ENCODE data around the gene REV1. TPM values are rescaled to one million over a fixed set of nuclear protein-coding genes. Genes with fewer than 3 reads are reported as not detected.
A peak's percentile ranks its signal among the peaks of the same experiment; 100 is the strongest.
"Not testable (repeated sequence)": the region's sequence is repeated elsewhere in the genome, so short reads cannot be mapped to it uniquely, and the experiment has no call there.

The REV1 gene
- total RNA-seq, 1 donor from 2014 or later, result 52.1 TPM

DNA sequence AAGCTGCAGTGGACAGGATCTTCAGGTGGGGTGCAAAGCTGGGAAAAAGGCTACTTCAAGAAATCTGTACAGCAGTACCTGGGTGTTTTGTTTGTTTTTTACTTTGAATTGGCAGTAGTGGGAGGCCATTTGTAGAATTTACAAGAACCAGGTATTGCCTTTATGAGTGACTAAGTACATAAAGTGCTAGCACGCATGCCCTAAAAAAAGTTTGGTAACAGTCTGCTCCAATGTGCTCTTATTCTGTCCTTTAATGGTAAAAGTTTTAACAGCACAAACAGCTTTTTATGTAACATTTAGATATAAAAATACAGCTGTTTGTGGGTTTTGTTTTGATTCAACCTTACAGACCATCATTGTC lies 17.2 kb downstream of the REV1 start:
- Mint-ChIP-seq H3K4me3 (no peak overlapping the region), H3K27me3 (no peaks in the 10 kb centered on the region), H3K27ac (no peak overlapping the region), H3K36me3 (ENCODE audit: low read depth) (peaks cover 7% of the 10 kb centered on the region), H3K4me1 (peaks cover 34% of the 10 kb centered on the region), H3K9me3 (peaks cover 3% of the 10 kb centered on the region)
- DNase-seq (no peak), ATAC-seq (ENCODE audit: low read depth) (no peak)
- TF ChIP-seq, protein P1, sequence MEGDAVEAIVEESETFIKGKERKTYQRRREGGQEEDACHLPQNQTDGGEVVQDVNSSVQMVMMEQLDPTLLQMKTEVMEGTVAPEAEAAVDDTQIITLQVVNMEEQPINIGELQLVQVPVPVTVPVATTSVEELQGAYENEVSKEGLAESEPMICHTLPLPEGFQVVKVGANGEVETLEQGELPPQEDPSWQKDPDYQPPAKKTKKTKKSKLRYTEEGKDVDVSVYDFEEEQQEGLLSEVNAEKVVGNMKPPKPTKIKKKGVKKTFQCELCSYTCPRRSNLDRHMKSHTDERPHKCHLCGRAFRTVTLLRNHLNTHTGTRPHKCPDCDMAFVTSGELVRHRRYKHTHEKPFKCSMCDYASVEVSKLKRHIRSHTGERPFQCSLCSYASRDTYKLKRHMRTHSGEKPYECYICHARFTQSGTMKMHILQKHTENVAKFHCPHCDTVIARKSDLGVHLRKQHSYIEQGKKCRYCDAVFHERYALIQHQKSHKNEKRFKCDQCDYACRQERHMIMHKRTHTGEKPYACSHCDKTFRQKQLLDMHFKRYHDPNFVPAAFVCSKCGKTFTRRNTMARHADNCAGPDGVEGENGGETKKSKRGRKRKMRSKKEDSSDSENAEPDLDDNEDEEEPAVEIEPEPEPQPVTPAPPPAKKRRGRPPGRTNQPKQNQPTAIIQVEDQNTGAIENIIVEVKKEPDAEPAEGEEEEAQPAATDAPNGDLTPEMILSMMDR (IDR thresholded peaks at IDR 0.05), result no peak
- POLR2A ChIA-PET, result no interaction called here
- intact Hi-C loops (cut with micrococcal nuclease), result no loop called here
- CTCF ChIA-PET, result no interaction called here

DNA sequence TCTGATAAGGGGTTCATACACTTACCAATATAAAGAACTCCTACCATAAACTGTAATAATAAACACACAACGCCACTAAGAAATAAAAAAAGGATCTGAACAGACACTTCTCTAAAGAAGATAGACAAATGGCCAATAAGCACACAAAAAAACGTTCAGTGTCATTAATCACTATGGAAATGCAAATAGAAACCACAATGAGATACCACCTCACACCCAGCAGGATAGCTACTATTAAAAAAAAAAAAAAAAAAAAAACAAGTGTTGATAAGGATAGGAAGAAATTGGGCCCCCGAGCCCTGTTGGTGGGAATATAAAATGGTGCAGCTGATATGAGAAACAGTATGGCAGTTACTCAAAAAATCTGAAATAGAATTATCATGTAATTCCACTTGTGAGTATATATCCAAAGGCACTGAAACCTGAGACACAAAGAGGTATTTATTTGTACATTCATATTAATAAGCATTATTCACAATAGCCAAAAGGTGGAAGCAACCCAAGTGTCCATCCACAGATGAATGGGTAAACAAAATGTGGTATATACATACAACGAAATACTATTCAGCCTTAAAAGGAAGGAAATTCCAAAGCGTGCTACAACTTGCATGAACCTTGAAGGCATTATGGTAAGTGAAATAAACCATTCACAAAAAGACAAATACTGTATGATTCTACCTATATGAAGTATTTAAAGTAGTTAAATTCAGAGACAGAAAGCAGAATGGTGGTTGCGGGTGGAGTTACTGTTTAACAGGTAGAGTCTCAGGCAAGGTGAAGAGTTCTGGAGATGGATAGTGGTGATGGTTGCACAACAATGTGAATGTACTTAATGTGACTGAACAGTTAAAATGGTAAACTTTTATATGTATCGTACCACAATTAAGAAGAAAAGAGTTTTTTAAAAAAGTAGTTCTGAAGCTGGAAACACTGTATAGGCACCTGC lies 17.9 kb downstream of the REV1 start:
- Mint-ChIP-seq H3K27me3 (no peaks in the 10 kb centered on the region), H3K36me3 (ENCODE audit: low read depth) (peaks cover 7% of the 10 kb centered on the region), H3K4me1 (peaks cover 31% of the 10 kb centered on the region), H3K9me3 (peaks cover 3% of the 10 kb centered on the region), H3K27ac (no peak overlapping the region), H3K4me3 (no peak overlapping the region)
- ChIA-PET CTCF (no interaction called here), POLR2A (interaction anchor here (0.6 kb wide), 1 partner anchor 73 kb away, joined by 3 read pairs; no protein-coding TSS in a partner anchor)
- DNase-seq (no peak), ATAC-seq (ENCODE audit: low read depth) (peak; percentile 34)
- intact Hi-C loops (cut with micrococcal nuclease), result no loop called here
- TF ChIP-seq, protein P1 (IDR thresholded peaks at IDR 0.05), result no peak

DNA sequence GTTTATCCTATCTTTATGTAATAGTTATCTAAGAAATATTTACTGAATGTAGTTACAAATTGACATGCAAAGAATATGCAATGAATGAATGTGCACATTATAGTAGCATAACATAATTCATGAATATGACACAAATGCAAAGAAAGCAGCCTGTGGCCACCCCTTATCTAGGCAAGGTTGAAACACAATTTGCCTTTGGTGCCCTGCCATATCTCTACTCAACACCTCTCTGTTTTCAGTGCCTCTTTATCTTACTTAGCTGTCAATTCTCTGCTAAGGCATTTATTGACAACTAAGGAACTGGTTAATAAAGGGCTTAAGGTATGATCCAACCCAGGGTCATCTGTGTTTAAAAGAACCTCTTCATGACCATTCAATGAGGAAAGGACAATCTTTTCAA lies 18.9 kb downstream of the REV1 start:
- H3K9me3 Mint-ChIP-seq, result peaks cover 3% of the 10 kb centered on the region
- no peak overlapping the region for H3K27ac Mint-ChIP-seq
- intact Hi-C loops (cut with micrococcal nuclease), result no loop called here
- POLR2A ChIA-PET, result no interaction called here
- DNase-seq (no peak), ATAC-seq (ENCODE audit: low read depth) (no peak)
- no peaks in the 10 kb centered on the region for H3K27me3 Mint-ChIP-seq
- TF ChIP-seq, protein P1 (IDR thresholded peaks at IDR 0.05), result no peak
- peaks cover 7% of the 10 kb centered on the region for H3K36me3 Mint-ChIP-seq (ENCODE audit: low read depth)
- H3K4me1 Mint-ChIP-seq, result peaks cover 30% of the 10 kb centered on the region
- no peak overlapping the region for H3K4me3 Mint-ChIP-seq
- CTCF ChIA-PET, result no interaction called here

DNA sequence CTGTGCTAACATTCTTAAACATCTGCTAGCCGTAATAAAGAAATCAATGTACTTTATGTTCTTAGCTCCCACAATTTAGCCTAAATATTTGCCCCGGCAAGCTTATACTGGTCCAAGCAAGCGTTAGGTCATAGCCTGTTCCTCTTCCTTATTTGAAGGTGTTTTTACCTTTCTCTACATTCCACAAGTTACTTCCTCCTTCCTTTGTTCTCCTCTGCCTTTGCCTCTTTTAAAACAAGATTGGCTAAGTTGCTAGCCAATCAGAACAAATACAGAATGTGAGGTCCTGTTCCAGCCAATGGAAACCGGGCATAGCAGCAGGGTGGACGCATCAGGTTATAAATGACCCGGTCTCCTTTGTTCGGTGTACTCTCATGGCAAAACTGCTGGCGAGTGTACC lies 19.4 kb downstream of the REV1 start:
- CTCF ChIA-PET; ATAC-seq (ENCODE audit: low read depth); H3K27ac Mint-ChIP-seq; H3K36me3 Mint-ChIP-seq (ENCODE audit: low read depth); intact Hi-C loops (cut with micrococcal nuclease); H3K4me3 Mint-ChIP-seq; DNase-seq; H3K27me3 Mint-ChIP-seq; H3K9me3 Mint-ChIP-seq; POLR2A ChIA-PET: not testable (repeated sequence)
- H3K4me1 Mint-ChIP-seq, result peaks cover 32% of the 10 kb centered on the region

DNA sequence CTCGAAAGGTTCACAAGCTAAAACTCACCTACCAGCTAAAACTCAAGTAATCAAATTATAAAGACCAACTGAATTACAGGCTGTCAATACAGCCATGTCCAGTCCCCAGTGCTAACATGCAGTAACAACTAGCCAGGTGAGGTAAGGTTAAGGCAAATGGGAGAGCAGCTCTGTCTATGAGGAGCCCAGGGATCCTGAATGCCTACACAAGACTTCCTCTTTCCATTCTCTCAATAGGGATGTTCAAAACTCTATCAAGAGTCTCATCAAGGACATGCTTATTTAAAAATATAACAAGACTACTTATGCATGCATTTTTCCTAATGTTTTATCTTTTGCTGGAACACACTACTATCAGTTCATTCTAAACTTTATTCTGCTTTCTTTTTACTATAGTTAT lies 20.4 kb downstream of the REV1 start:
- Mint-ChIP-seq H3K9me3 (peaks cover 3% of the 10 kb centered on the region), H3K4me1 (peaks cover 28% of the 10 kb centered on the region), H3K36me3 (ENCODE audit: low read depth) (peaks cover 8% of the 10 kb centered on the region), H3K27ac (no peak overlapping the region), H3K27me3 (no peaks in the 10 kb centered on the region), H3K4me3 (no peak overlapping the region)
- no peak for ATAC-seq (ENCODE audit: low read depth)
- ChIA-PET POLR2A (no interaction called here), CTCF (no interaction called here)
- no peak for DNase-seq
- TF ChIP-seq, protein P1 (IDR thresholded peaks at IDR 0.05), result no peak
- intact Hi-C loops (cut with micrococcal nuclease), result no loop called here

Data from activated B cell treated with CpG ODN at 0.5 μM for 24 hours (primary cell).